ENCODE data around the gene OSBPL3.

GRCh38 chr7:24825931-24826661, 153.9 kb downstream of the OSBPL3 start:
- TF ChIP-seq POLR2AphosphoS5 (IDR thresholded peaks at IDR 0.05), result peak in 1 of 3 donors; percentile 37
- no peak for TF ChIP-seq CTCF (IDR thresholded peaks at IDR 0.05)
